ENCODE results near the gene GPR33. TPM values are rescaled to one million over a fixed set of nuclear protein-coding genes. Genes with fewer than 3 reads are reported as not detected.

Gene GPR33
- total RNA-seq: not detected in 2 replicates

DNA sequence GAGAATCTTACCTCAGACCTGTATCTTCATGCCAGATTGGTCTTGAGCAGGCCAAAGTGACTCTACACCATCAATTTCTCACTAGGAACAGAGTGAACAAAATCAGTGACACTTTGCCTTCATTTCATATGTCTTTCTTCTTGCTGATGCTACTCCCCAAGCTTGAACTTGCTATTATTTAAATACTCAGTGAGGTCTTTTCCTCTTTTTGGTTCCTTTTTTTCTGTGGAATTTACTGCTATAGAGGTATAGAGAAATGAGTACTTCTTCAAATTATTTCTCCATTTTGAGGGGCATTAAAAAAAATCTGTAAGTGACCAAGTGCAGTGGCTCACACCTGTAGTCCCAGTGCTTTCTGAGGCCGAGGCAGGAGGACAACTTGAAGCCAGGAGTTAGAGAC is at the start of gene GPR33:
TSS of gene GPR33 (minus strand) at position 154 of the 400 bp plus-strand sequence. CDS start 4,074 bp downstream, outside the sequence.

GRCh38 chr14:31456841-31457664 is 30.8 kb downstream of the GPR33 start, which contains the start of gene DTD2:
Gene DTD2, minus strand, starts transcription at chr14:31457506. Its CDS starts 113 bp downstream, at chr14:31457393.

Other genes with a start within 250 kb of the GPR33 start
- gene HEATR5A, start 67.5 kb downstream of the GPR33 start, total RNA-seq: 12.3 and 17.4 TPM in 2 replicates
- 35.7 and 38.8 TPM in 2 replicates for gene DTD2, start 30.5 kb downstream of the GPR33 start, total RNA-seq
- gene NUBPL, start 73.4 kb upstream of the GPR33 start, total RNA-seq: 6.6 and 10.1 TPM in 2 replicates